Activated T-helper 2 cell treated with anti-CD3 and anti-CD28 coated beads, Interferon-gamma antibody, Interleukin-2, Interleukin-4, amounts not matched to agents 10 μg/mL and 5 μg/mL and 100 μg/mL, durations not matched to agents 14 hours and 24 hours and 36 hours (primary cell): Measurements from ENCODE around the gene DUSP6. TPM values are rescaled to one million over a fixed set of nuclear protein-coding genes. Genes with fewer than 3 reads are reported as not detected.
A peak's percentile ranks its signal among the peaks of the same experiment; 100 is the strongest.

Experiments used
- DNase-seq: peaks from one replicate; pipeline ENCODE4 v3.0.0; 2021; ENCODE audit warnings: low spot score
- H3K27ac Mint-ChIP-seq: one replicate; pipeline ENCODE4 v1.8.0; 2021; ENCODE audit warnings: mixed read lengths
- H3K27me3 Mint-ChIP-seq: one replicate; pipeline ENCODE4 v1.8.0; 2021; ENCODE audit warnings: low read depth, mixed read lengths
- H3K36me3 Mint-ChIP-seq: one replicate; pipeline ENCODE4 v1.8.0; 2021; ENCODE audit warnings: low read depth, mixed read lengths
- H3K4me1 Mint-ChIP-seq: one replicate; pipeline ENCODE4 v1.8.0; 2021; ENCODE audit warnings: low read depth, mixed read lengths
- H3K4me3 Mint-ChIP-seq: one replicate; pipeline ENCODE4 v1.8.0; 2021; ENCODE audit warnings: low read depth, mild to moderate bottlenecking, moderate library complexity, mixed read lengths
- H3K9me3 Mint-ChIP-seq: one replicate; pipeline ENCODE4 v1.8.0; 2021; ENCODE audit warnings: mixed read lengths
- intact Hi-C: fragments of 100-400 bp; cut with micrococcal nuclease; formaldehyde crosslinking; loops from one replicate; pipeline ENCODE4 v1.15.1; 2023
- total RNA-seq: library from RNA; stranded (reverse); gene quantifications from 2 replicates; pipeline ENCODE4 v1.2.3, GENCODE V29; 2022

DUSP6 gene
- total RNA-seq, 1 donor from 2014 or later = 75.7 TPM

GRCh38 chr12:89369166-89369565 lies 16.9 kb upstream of the DUSP6 start:
- Mint-ChIP-seq H3K4me3 (no peak overlapping the region), H3K4me1 (peaks cover 27% of the 10 kb centered on the region)
- DNase-seq = no peak

GRCh38 chr12:89368391-89368790 lies 16.1 kb upstream of the DUSP6 start:
- DNase-seq = no peak
- no peaks in the 10 kb centered on the region for H3K27me3 Mint-ChIP-seq
- H3K4me1 Mint-ChIP-seq = peaks cover 26% of the 10 kb centered on the region
- peaks cover 15% of the 10 kb centered on the region for H3K36me3 Mint-ChIP-seq
- no peak overlapping the region for H3K4me3 Mint-ChIP-seq
- H3K27ac Mint-ChIP-seq = no peak overlapping the region
- no peaks in the 10 kb centered on the region for H3K9me3 Mint-ChIP-seq
- intact Hi-C loops = no loop called here

More at GRCh38 chr12:89369166-89369565, 16.9 kb upstream of the DUSP6 start:
- no peak overlapping the region for H3K27ac Mint-ChIP-seq
- H3K9me3 Mint-ChIP-seq = no peaks in the 10 kb centered on the region
- H3K36me3 Mint-ChIP-seq = peaks cover 11% of the 10 kb centered on the region
- H3K27me3 Mint-ChIP-seq = no peaks in the 10 kb centered on the region
- intact Hi-C loops = no loop called here

- Mint-ChIP-seq H3K4me3 (no peak overlapping the region), H3K9me3 (no peaks in the 10 kb centered on the region), H3K27me3 (no peaks in the 10 kb centered on the region), H3K36me3 (peaks cover 23% of the 10 kb centered on the region), H3K27ac (no peak overlapping the region), H3K4me1 (peaks cover 31% of the 10 kb centered on the region)
- no peak for DNase-seq
- intact Hi-C loops = no loop called here
Observed at GRCh38 chr12:89366676-89367364, 14.5 kb upstream of the DUSP6 start.

GRCh38 chr12:89364631-89365030 lies 12.3 kb upstream of the DUSP6 start:
- intact Hi-C loops = no loop called here
- no peaks in the 10 kb centered on the region for H3K27me3 Mint-ChIP-seq
- no peak overlapping the region for H3K27ac Mint-ChIP-seq
- DNase-seq = no peak
- no peak overlapping the region for H3K4me3 Mint-ChIP-seq
- peaks cover 23% of the 10 kb centered on the region for H3K36me3 Mint-ChIP-seq
- peaks cover 16% of the 10 kb centered on the region for H3K4me1 Mint-ChIP-seq
- H3K9me3 Mint-ChIP-seq = no peaks in the 10 kb centered on the region

GRCh38 chr12:89364058-89364457 lies 11.8 kb upstream of the DUSP6 start:
- Mint-ChIP-seq H3K4me3 (no peak overlapping the region), H3K9me3 (no peaks in the 10 kb centered on the region), H3K27ac (no peak overlapping the region), H3K27me3 (no peaks in the 10 kb centered on the region), H3K4me1 (peaks cover 16% of the 10 kb centered on the region), H3K36me3 (peaks cover 26% of the 10 kb centered on the region)
- DNase-seq = no peak
- intact Hi-C loops = no loop called here

GRCh38 chr12:89363582-89363981 lies 11.3 kb upstream of the DUSP6 start:
- Mint-ChIP-seq H3K9me3 (no peaks in the 10 kb centered on the region), H3K4me3 (no peak overlapping the region), H3K27me3 (no peaks in the 10 kb centered on the region), H3K4me1 (peaks cover 16% of the 10 kb centered on the region), H3K27ac (peak overlapping the region; percentile 34), H3K36me3 (peaks cover 27% of the 10 kb centered on the region)
- intact Hi-C loops = no loop called here
- DNase-seq = no peak

- Mint-ChIP-seq H3K27me3 (no peaks in the 10 kb centered on the region), H3K4me3 (no peak overlapping the region), H3K36me3 (peaks cover 22% of the 10 kb centered on the region), H3K27ac (peak overlapping the region; percentile 34), H3K4me1 (peaks cover 16% of the 10 kb centered on the region), H3K9me3 (no peaks in the 10 kb centered on the region)
- no peak for DNase-seq
- intact Hi-C loops = no loop called here
Observed at GRCh38 chr12:89363084-89363483, 10.8 kb upstream of the DUSP6 start.

- no peak overlapping the region for H3K4me3 Mint-ChIP-seq
- H3K27me3 Mint-ChIP-seq = no peaks in the 10 kb centered on the region
- H3K4me1 Mint-ChIP-seq = peaks cover 31% of the 10 kb centered on the region
- H3K27ac Mint-ChIP-seq = no peak overlapping the region
- peaks cover 25% of the 10 kb centered on the region for H3K36me3 Mint-ChIP-seq
- no peak for DNase-seq
- intact Hi-C loops = no loop called here
- no peaks in the 10 kb centered on the region for H3K9me3 Mint-ChIP-seq
Observed at GRCh38 chr12:89359615-89360014, 7.3 kb upstream of the DUSP6 start.

- Mint-ChIP-seq H3K36me3 (peaks cover 24% of the 10 kb centered on the region), H3K4me3 (no peak overlapping the region), H3K27me3 (no peaks in the 10 kb centered on the region), H3K4me1 (peaks cover 35% of the 10 kb centered on the region), H3K9me3 (no peaks in the 10 kb centered on the region), H3K27ac (no peak overlapping the region)
- no peak for DNase-seq
- intact Hi-C loops = no loop called here
Observed at GRCh38 chr12:89358805-89359204, 6.5 kb upstream of the DUSP6 start.

GRCh38 chr12:89357297-89357730 lies 5.0 kb upstream of the DUSP6 start:
- Mint-ChIP-seq H3K27me3 (no peaks in the 10 kb centered on the region), H3K4me1 (peaks cover 25% of the 10 kb centered on the region), H3K9me3 (no peaks in the 10 kb centered on the region), H3K36me3 (peaks cover 14% of the 10 kb centered on the region), H3K4me3 (no peak overlapping the region), H3K27ac (no peak overlapping the region)
- intact Hi-C loops = no loop called here
- DNase-seq = no peak

GRCh38 chr12:89356069-89356665 lies 3.9 kb upstream of the DUSP6 start:
- no peak for DNase-seq
- Mint-ChIP-seq H3K4me3 (no peak overlapping the region), H3K4me1 (peaks cover 22% of the 10 kb centered on the region), H3K27ac (no peak overlapping the region), H3K27me3 (no peaks in the 10 kb centered on the region), H3K36me3 (peaks cover 19% of the 10 kb centered on the region), H3K9me3 (no peaks in the 10 kb centered on the region)
- intact Hi-C loops = no loop called here

GRCh38 chr12:89355243-89356068 lies 3.2 kb upstream of the DUSP6 start:
- peaks cover 26% of the 10 kb centered on the region for H3K36me3 Mint-ChIP-seq
- no peak for DNase-seq
- peaks cover 22% of the 10 kb centered on the region for H3K4me1 Mint-ChIP-seq
- H3K9me3 Mint-ChIP-seq = no peaks in the 10 kb centered on the region
- no peaks in the 10 kb centered on the region for H3K27me3 Mint-ChIP-seq
- peak overlapping the region; percentile 97 for H3K4me3 Mint-ChIP-seq
- intact Hi-C loops = no loop called here
- peak overlapping the region; percentile 92 for H3K27ac Mint-ChIP-seq

GRCh38 chr12:89354612-89355067 lies 2.3 kb upstream of the DUSP6 start:
- Mint-ChIP-seq H3K27me3 (no peaks in the 10 kb centered on the region), H3K4me1 (peaks cover 22% of the 10 kb centered on the region), H3K4me3 (peak overlapping the region; percentile 97), H3K36me3 (peaks cover 35% of the 10 kb centered on the region), H3K27ac (peak overlapping the region; percentile 92), H3K9me3 (no peaks in the 10 kb centered on the region)
- no peak for DNase-seq
- intact Hi-C loops = loop anchor here (1.0 kb wide), 3 partner anchors 21 to 355 kb away; no protein-coding TSS in a partner anchor
